ENCODE measurements around the gene SFTPD. TPM values are rescaled to one million over a fixed set of nuclear protein-coding genes. Genes with fewer than 3 reads are reported as not detected.

Gene SFTPD
- total RNA-seq, 1 experiment from 2014 or later, result 0.24 TPM

GRCh38 chr10:79942261-79943185, 6.4 kb downstream of the SFTPD start:
- no peak overlapping the region for H2AFZ ChIP-seq (ENCODE audit: low read length)
- WGBS (ENCODE audit: extremely low coverage, insufficient read length, low lambda C conversion rate), result no CpG with 5 or more reads among the region's 8 CpGs
- H2BK5ac ChIP-seq (ENCODE audit: insufficient read length, low read length), result no peak overlapping the region
- H3K79me1 ChIP-seq (ENCODE audit: insufficient read depth, low read depth, low read length, poor library complexity, severe bottlenecking), result no peaks in the 10 kb centered on the region
- no peak for DNase-seq
- no peak overlapping the region for H3K23ac ChIP-seq (ENCODE audit: insufficient read length, low read depth, low read length)
- Mint-ChIP-seq H3K27me3 (ENCODE audit: low read depth) (peaks cover 26% of the 10 kb centered on the region), H3K9me3 (no peaks in the 10 kb centered on the region; a peak in 1 of 5 replicates), H3K27ac (0 out of 7 replicates have a peak overlapping the region, but pooled peaks of 1 of the 3 experiments have one; percentile 48), H3K36me3 (ENCODE audit: insufficient read depth in 1 of 3, low read depth in 3 of 3) (no peaks in the 10 kb centered on the region), H3K4me1 (peaks cover 3 to 4% of the 10 kb centered on the region in 2 experiments; a peak in 3 of 4 replicates), H3K4me3 (no peak overlapping the region)
- no peak overlapping the region for H2BK20ac ChIP-seq (ENCODE audit: low read depth, low read length, poor library complexity, severe bottlenecking)
- H2BK120ac ChIP-seq (ENCODE audit: low read depth, low read length, poor library complexity, severe bottlenecking), result no peak overlapping the region
- no peak overlapping the region for H2AK5ac ChIP-seq (ENCODE audit: insufficient read length, low read length)
- no peak overlapping the region for H3T11ph ChIP-seq (ENCODE audit: low read length)
- H3K27ac ChIP-seq (ENCODE audit: insufficient read length, low read depth, low read length), result no peak overlapping the region
- no peaks in the 10 kb centered on the region for H3K9me3 ChIP-seq (ENCODE audit: control insufficient read depth, low read depth, low read length)
- no peak overlapping the region for H4K91ac ChIP-seq (ENCODE audit: insufficient read length, low read depth, low read length)
- no peak overlapping the region for H3K56ac ChIP-seq (ENCODE audit: insufficient read length, low read depth, low read length)
- no peak overlapping the region for H2BK15ac ChIP-seq (ENCODE audit: low read depth, low read length)
- TF ChIP-seq CTCF (conservative IDR thresholded peaks at IDR 0.05), result no peak
- no peaks in the 10 kb centered on the region for H3K23me2 ChIP-seq (ENCODE audit: insufficient read length, low read depth, low read length, poor library complexity, severe bottlenecking)
- no peaks in the 10 kb centered on the region for H3K27me3 ChIP-seq (ENCODE audit: insufficient read depth, low read length)
- no peak overlapping the region for H3K4me2 ChIP-seq (ENCODE audit: insufficient read depth, insufficient read length, low read length)
- H3K4me1 ChIP-seq (ENCODE audit: insufficient read depth, low read length), result no peaks in the 10 kb centered on the region
- H2BK12ac ChIP-seq (ENCODE audit: insufficient read length, low read depth, low read length), result no peak overlapping the region
- H4K8ac ChIP-seq (replicated peaks; ENCODE audit: insufficient read length, low read depth, low read length), result no peak overlapping the region
- no peak overlapping the region for H3K14ac ChIP-seq (ENCODE audit: insufficient read depth, low read length)
- H4K5ac ChIP-seq (ENCODE audit: insufficient read length, low read depth, low read length), result no peak overlapping the region
- H3K4ac ChIP-seq (ENCODE audit: low read depth, low read length), result no peak overlapping the region
- H3K79me2 ChIP-seq (ENCODE audit: insufficient read depth, low read length), result no peaks in the 10 kb centered on the region
- no peak overlapping the region for H3K18ac ChIP-seq (ENCODE audit: insufficient read length, low read depth, low read length)
- H4K20me1 ChIP-seq (ENCODE audit: control insufficient read depth, insufficient read depth, insufficient read length), result no peaks in the 10 kb centered on the region
- H3K9ac ChIP-seq (ENCODE audit: extremely low read depth, insufficient read length, low read length), result no peak overlapping the region
